HG03460 (cell line): Measurements from ENCODE around the gene DGCR6L.
"Not testable (repeated sequence)": the region's sequence is repeated elsewhere in the genome, so short reads cannot be mapped to it uniquely, and the experiment has no call there.

Experiments
- ATAC-seq: cut with Tn5 transposase; IDR thresholded peaks from one replicate; pipeline ENCODE4 v1.9.1; 2021; ENCODE audit not compliant: unreplicated experiment

DGCR6L gene

GRCh38 chr22:20292673-20293232 is 27.1 kb downstream of the DGCR6L start:
- ATAC-seq = no peak

DNA sequence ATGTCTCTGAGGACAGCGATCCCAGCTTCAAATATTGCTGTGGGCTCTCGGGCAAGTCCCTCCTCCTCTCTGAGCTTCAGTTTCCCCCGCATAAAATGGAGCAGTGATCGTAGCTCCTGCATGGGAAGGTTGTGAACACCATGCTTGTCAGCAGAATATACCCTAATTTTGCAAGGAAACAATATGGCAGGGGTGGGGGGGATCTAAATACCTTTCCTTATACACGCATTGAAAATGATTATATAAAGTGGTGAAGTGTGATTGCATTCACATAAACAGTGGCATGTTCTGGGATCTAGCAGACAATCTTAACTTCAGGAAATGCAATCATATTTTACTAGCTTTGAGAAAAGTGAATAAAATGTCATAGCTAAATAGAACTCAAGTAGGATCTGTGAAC is 27.8 kb downstream of the DGCR6L start:
- no peak for ATAC-seq

DNA sequence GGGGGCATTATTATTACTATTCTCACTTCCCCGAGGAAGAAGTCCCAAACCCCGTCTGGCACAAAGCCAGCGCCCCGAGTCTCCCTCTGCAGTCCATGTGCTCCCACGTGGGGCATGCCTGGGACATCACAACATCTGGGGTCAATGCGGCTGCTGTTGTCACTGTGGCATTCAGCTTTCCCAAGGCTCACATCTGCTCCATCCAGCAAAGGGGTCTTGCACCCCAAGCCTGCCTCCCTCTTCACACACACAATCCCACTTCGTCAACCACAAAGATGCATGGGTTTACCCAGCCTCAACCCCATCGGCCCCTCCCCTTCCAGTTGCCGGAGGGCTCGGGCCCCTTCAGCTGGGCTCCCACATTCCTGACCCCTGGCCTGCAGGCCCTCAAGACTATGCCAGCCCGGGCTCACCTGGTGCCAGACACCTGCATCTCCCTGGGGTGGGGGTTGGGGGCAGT is 28.2 kb downstream of the DGCR6L start:
- no peak for ATAC-seq

DNA sequence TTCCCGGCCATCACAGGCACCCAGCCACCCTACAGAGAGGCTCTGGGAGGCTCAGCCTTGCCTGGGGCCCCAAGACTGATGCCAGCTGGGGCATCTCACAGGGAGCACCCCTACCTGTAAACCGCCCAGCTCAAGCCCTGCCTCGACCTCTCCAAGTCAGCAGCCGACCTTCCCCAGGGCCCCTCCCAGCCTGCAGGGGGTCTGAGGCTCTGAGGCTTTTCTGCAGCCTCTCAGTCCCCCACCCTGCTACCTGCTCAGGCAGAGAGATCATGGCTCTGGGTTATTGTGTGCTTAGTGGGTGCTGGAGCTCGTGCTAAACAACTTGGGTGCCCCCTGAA is 28.6 kb downstream of the DGCR6L start:
- no peak for ATAC-seq

DNA sequence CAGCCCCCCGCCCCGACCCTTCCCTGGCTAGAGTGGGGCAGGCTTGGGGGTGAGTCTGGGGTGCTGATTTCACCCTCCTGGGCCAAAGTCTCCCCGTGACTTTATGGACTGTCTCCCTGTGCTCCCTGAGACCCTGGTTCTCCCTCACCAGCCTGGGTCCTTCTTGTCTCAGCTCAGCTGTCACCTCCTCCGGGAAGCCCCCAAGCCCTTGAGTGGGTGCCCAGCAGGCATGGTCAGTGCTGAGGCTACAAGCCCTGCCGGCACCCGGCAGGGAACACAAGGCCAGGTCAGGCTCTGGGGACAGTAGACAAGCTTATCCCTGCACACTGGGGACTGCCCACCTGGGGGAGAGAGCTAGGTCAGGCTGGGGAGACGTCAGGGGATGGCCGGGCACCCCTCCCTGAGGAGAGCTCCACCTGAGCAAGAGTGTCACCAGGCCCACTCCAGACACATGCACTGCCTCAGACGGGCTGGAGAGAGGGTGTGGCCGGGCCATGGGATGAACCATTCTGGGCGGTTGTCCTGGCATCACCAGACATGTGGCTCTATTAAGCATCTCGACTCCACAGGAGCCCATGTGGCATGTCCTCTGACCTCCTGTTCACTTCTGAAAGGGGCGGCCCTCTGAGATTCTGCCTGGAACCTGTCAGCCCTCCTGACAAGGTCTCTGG is 29.1 kb downstream of the DGCR6L start:
- no peak for ATAC-seq

DNA sequence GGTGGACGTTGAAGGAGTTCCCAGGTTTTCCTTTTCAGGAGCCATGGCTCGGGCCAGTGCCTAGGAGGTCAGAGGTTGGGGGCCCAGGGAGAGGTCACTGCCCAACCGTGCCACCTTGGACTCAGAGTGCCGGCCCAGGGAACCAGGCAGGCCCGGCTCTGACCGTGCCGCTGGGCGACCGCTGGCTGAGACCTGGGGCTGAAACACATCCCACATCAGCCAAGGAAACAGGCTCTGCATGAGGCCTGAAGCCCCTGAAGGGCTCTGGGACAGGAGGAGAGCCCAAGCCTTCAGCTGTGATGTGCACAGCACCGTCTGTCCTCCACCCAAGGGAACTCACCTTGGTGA is 29.8 kb downstream of the DGCR6L start:
- no peak for ATAC-seq

- ATAC-seq = not testable (repeated sequence)
Measured at GRCh38 chr22:20289182-20290044, 30.4 kb downstream of the DGCR6L start.

- ATAC-seq = not testable (repeated sequence)
Measured at GRCh38 chr22:20286784-20287423, 33.0 kb downstream of the DGCR6L start.

DNA sequence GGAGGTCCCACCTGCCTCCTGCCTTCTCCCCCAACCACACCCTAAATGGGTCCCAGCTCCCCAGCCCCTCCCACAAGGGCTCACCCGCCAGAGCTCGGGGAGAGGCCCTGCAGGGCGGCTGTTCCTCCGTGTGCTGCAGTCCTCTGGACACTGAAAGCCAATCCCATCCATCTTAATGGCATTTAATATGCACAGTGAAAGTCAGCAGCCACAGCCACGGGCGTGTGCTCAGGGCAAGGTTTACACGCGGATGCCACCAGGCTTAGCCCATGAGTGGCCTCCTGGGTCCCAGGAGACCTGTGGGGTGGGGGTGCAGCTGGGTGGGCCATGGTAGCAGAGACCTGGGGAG is 33.6 kb downstream of the DGCR6L start:
- not testable (repeated sequence) for ATAC-seq

DNA sequence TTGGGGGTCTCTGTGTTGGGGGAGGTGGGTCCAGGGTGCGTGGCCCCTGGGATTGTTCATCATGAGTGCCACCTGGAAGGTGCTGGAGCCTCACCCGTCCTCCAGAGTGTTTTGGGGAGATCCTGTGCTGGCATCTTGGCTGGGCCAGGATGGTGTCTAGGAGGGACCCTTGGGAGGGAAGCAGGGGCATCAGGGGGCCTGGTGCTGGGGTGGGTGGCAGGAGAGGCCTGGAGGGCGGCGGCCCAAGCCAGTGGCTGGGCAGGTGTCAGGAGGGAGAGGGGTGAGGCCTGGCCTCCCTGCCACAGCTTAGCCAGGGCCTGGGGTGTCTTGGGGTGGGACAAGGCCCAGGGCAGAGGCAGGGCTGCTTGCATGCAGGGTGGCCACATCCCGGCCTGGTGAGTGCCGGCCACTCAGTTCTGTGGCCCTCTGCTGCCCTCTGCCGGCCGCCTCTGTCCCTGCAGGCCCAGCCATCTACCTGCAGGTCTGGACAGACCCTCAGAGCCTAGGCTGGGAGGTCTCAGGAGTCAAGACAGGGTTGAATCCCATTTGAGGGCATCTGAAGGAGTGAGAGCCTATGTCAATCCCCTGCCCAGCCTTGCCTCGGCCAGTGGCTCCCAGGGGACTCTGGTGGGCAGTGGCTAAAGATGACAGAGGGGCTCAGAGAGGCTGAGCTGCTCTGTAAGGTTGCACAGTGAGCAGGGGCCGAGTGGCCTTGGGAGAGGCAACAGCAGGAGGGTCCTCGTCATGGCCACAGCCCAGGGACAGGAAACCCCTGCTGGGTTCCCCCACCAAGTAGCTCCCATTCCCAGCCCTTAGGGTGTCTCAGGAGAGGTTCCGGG is 34.2 kb downstream of the DGCR6L start:
- not testable (repeated sequence) for ATAC-seq

DNA sequence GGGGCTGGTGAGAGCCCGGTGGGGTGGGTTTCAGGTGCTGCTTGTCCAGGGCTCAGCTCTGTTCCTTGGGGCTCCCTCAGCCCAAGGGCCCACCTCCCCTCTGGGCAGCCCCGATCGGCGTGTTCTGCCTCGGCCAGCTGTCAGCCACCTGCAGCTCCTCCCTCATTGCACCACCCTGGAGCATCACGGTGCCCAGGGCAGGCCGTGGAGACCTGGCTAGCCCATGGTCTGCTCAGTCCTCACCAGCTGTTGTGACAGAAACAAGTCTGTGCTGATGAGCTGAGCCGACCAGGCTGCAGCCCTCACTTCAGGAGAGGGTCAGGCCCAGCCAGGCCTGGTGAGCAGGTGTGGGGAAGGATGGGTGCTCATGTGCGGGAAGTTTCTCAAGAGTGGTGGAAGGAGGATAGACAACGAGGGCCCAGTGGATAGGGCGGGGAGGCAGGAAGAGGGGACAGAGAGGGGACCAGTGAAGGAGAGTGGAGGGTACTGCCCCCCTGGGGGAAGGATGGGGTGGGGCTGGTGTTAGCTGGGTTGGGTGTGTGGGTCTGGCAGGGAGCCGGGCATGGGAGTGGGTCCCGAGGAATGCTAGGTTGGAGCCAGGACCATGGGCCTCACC is 35.3 kb downstream of the DGCR6L start:
- ATAC-seq = no peak

DNA sequence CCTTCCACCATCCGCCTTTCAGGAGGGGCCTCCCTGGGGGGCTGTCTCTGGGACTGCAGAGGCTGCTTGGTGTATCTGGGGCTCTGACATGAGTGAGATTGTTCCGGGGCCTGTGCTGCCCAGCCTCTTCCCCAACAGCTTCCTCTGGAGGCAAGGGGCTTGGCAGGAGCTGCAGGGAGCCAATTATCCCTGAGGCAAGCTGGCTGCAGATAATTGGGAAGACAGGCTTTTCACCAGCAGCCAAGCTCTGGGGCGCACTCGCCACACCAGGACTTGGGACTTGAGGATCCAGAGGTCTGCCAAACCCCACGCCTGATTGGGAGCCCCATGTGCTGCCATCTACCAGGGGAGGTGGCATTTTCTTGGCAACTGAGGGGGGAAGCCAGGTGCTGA is 36.2 kb downstream of the DGCR6L start:
- no peak for ATAC-seq

GRCh38 chr22:20282901-20283673 is 36.8 kb downstream of the DGCR6L start:
- no peak for ATAC-seq

GRCh38 chr22:20281891-20282290 is 38.0 kb downstream of the DGCR6L start:
- no peak for ATAC-seq

- ATAC-seq = not testable (repeated sequence)
Measured at GRCh38 chr22:20281473-20281872, 38.4 kb downstream of the DGCR6L start.

GRCh38 chr22:20280866-20281265 is 39.0 kb downstream of the DGCR6L start:
- ATAC-seq = no peak

- ATAC-seq = not testable (repeated sequence)
Measured at GRCh38 chr22:20280163-20280562, 39.7 kb downstream of the DGCR6L start.

GRCh38 chr22:20279662-20280134 is 40.2 kb downstream of the DGCR6L start:
- no peak for ATAC-seq

GRCh38 chr22:20278726-20279490 is 41.0 kb downstream of the DGCR6L start:
- not testable (repeated sequence) for ATAC-seq
